HepG2 (cell line): ENCODE results near the gene CCDC3.
"Not testable (repeated sequence)": the region's sequence is repeated elsewhere in the genome, so short reads cannot be mapped to it uniquely, and the experiment has no call there.

Experiments
- EZH2 ChIP-seq: conservative IDR thresholded peaks from 2 replicates; pipeline ENCODE4 v1.6.1; 2012; ENCODE audit warnings: mild to moderate bottlenecking, low read depth, low read length, moderate library complexity
- HHEX ChIP-seq: IDR thresholded peaks from 2 replicates; pipeline ENCODE4 v1.6.1; 2016; ENCODE audit warnings: control low read depth
- KAT7 ChIP-seq: IDR thresholded peaks from 2 replicates; pipeline ENCODE4 v1.6.1; 2018; ENCODE audit warnings: borderline replicate concordance, missing compliant biosample characterization
- MZF1 ChIP-seq: sonication (generic); formaldehyde crosslinking; IDR thresholded peaks from 2 replicates; pipeline ENCODE4 v1.8.1; 2023; ENCODE audit warnings: mild to moderate bottlenecking, missing genetic modification reagents, borderline replicate concordance
- NR0B2 ChIP-seq: sonication (generic); formaldehyde crosslinking; IDR thresholded peaks from 2 replicates; pipeline ENCODE4 v1.4.0; 2020; ENCODE audit warnings: mild to moderate bottlenecking, missing genetic modification reagents
- POLR2A ChIP-seq, 2 experiments: IDR thresholded peaks; 2 replicates each; pipeline ENCODE4 v1.6.1; 2011; ENCODE audit warnings: low read depth in 2 of 2, low read length in 2 of 2, mild to moderate bottlenecking in 1 of 2, moderate library complexity in 1 of 2; ENCODE audit not compliant: insufficient read depth in 1 of 2
- RNF2 ChIP-seq: fragments of 450-650 bp; conservative IDR thresholded peaks from 2 replicates; pipeline ENCODE4 v1.6.1; 2016; ENCODE audit warnings: low read depth
- SALL1 ChIP-seq: sonication (generic); formaldehyde crosslinking; IDR thresholded peaks from 2 replicates; pipeline ENCODE4 v1.8.0; 2022; ENCODE audit warnings: mild to moderate bottlenecking, missing genetic modification reagents
- TCF7L2 ChIP-seq: IDR thresholded peaks from 2 replicates; pipeline ENCODE4 v1.6.1; 2011; ENCODE audit warnings: mild to moderate bottlenecking, low read depth, low read length, moderate library complexity
- ZC3H4 ChIP-seq: sonication (generic); formaldehyde crosslinking; IDR thresholded peaks from 2 replicates; pipeline ENCODE4 v1.4.0; 2020; ENCODE audit warnings: missing genetic modification reagents, borderline replicate concordance
- ZNF367 ChIP-seq: sonication (generic); formaldehyde crosslinking; IDR thresholded peaks from 2 replicates; pipeline ENCODE4 v1.4.0; 2020; ENCODE audit warnings: missing genetic modification reagents, borderline replicate concordance

GRCh38 chr10:12983568-12983967 lies 17.9 kb downstream of the CCDC3 start:
- TF ChIP-seq SALL1 (CRISPR knock-in tag); MZF1 (CRISPR knock-in tag); TCF7L2; HHEX; POLR2A (IDR thresholded peaks at IDR 0.05; ENCODE audit: insufficient read depth in 1 of 2, low read depth in 2 of 2, low read length in 2 of 2); ZNF367 (CRISPR knock-in tag); ZC3H4 (CRISPR knock-in tag); EZH2; RNF2; KAT7 (CRISPR knock-in tag); NR0B2 (CRISPR knock-in tag): not testable (repeated sequence)
